Trophoblast cell (in vitro differentiated cells and primary cell): ENCODE data around the gene ALK.

Experiments
- DNase-seq, 2 donors: peaks; one replicate each; pipeline ENCODE4 v3.0.0-alpha.2; 2016
- H2AFZ ChIP-seq: 2 replicates; pipeline ENCODE4 v1.6.1; 2013; ENCODE audit warnings: low read length, moderate library complexity, mild to moderate bottlenecking; ENCODE audit not compliant: insufficient read depth, poor library complexity
- H2AK5ac ChIP-seq: 2 replicates; pipeline ENCODE4 v1.6.1; 2013; ENCODE audit warnings: mild to moderate bottlenecking, low read length
- H2BK120ac ChIP-seq: 2 replicates; pipeline ENCODE4 v1.6.1; 2013; ENCODE audit warnings: low read length, mild to moderate bottlenecking, moderate library complexity; ENCODE audit not compliant: insufficient read depth, poor library complexity
- H2BK12ac ChIP-seq: 2 replicates; pipeline ENCODE4 v1.6.1; 2013; ENCODE audit warnings: mild to moderate bottlenecking, low read length, moderate library complexity
- H2BK5ac ChIP-seq: 2 replicates; pipeline ENCODE4 v1.6.1; 2013; ENCODE audit warnings: low read length, low read depth, moderate library complexity, mild to moderate bottlenecking; ENCODE audit not compliant: poor library complexity
- H3K14ac ChIP-seq: 2 replicates; pipeline ENCODE4 v1.6.1; 2013; ENCODE audit warnings: mild to moderate bottlenecking, low read length
- H3K18ac ChIP-seq: 2 replicates; pipeline ENCODE4 v1.6.1; 2013; ENCODE audit warnings: mild to moderate bottlenecking, low read length
- H3K23ac ChIP-seq: 2 replicates; pipeline ENCODE4 v1.6.1; 2013; ENCODE audit warnings: low read length
- H3K27ac ChIP-seq: 2 replicates; pipeline ENCODE4 v1.5.1; 2013; ENCODE audit warnings: low read depth, mild to moderate bottlenecking, inconsistent platforms, low read length, moderate library complexity
- H3K27me3 ChIP-seq: 2 replicates; pipeline ENCODE4 v1.6.1; 2013; ENCODE audit warnings: inconsistent platforms, mild to moderate bottlenecking, low read length, moderate library complexity; ENCODE audit not compliant: insufficient read depth
- H3K36me3 ChIP-seq, 2 experiments: 1 replicate in 1 of 2; 2 replicates in 1 of 2; pipeline ENCODE4 v1.6.1; 2013; ENCODE audit warnings: low read length in 2 of 2, mild to moderate bottlenecking in 2 of 2, moderate library complexity in 1 of 2; ENCODE audit not compliant: insufficient read depth in 2 of 2, control insufficient read depth in 1 of 2
- H3K4ac ChIP-seq: 2 replicates; pipeline ENCODE4 v1.6.1; 2013; ENCODE audit warnings: low read depth, mild to moderate bottlenecking, low read length, moderate library complexity
- H3K4me1 ChIP-seq, 2 experiments: 1 replicate in 1 of 2; 2 replicates in 1 of 2; pipeline ENCODE4 v1.6.1; 2013; ENCODE audit warnings: low read length in 2 of 2, mild to moderate bottlenecking in 2 of 2, moderate library complexity in 1 of 2; ENCODE audit not compliant: insufficient read depth in 2 of 2, control insufficient read depth in 1 of 2
- H3K4me2 ChIP-seq: 2 replicates; pipeline ENCODE4 v1.6.1; 2013; ENCODE audit warnings: inconsistent platforms, mild to moderate bottlenecking, low read length, moderate library complexity
- H3K4me3 ChIP-seq: 2 replicates; pipeline ENCODE4 v1.5.1; 2013; ENCODE audit warnings: mild to moderate bottlenecking, low read depth, low read length, inconsistent platforms
- H3K79me1 ChIP-seq: one replicate; pipeline ENCODE4 v1.6.1; 2013; ENCODE audit warnings: low read length
- H3K79me2 ChIP-seq: 2 replicates; pipeline ENCODE4 v1.6.1; 2013; ENCODE audit warnings: low read length, mild to moderate bottlenecking; ENCODE audit not compliant: control insufficient read depth, insufficient read depth, poor library complexity
- H3K9ac ChIP-seq: 2 replicates; pipeline ENCODE4 v1.6.1; 2013; ENCODE audit warnings: mild to moderate bottlenecking, low read length
- H3K9me3 ChIP-seq: 2 replicates; pipeline ENCODE4 v1.6.1; 2013; ENCODE audit warnings: low read depth, mild to moderate bottlenecking, control low read depth, inconsistent platforms, low read length; ENCODE audit not compliant: insufficient read depth
- H4K12ac ChIP-seq: 2 replicates; pipeline ENCODE4 v1.6.1; 2013; ENCODE audit warnings: low read depth, mild to moderate bottlenecking, low read length, moderate library complexity
- H4K8ac ChIP-seq: 2 replicates; pipeline ENCODE4 v1.6.1; 2013; ENCODE audit warnings: low read depth, mild to moderate bottlenecking, low read length, moderate library complexity
- H4K91ac ChIP-seq: one replicate; pipeline ENCODE4 v1.6.1; 2013; ENCODE audit warnings: low read depth, mild to moderate bottlenecking, low read length, moderate library complexity
- WGBS: extraction: QIAGEN DNeasy Blood & Tissue Kit; methylation state at CpG from one replicate; pipeline ENCODE4 v1.1.7; 2013; ENCODE audit warnings: missing lambda C conversion rate; ENCODE audit not compliant: insufficient read length, insufficient coverage; ENCODE audit errors: extremely low coverage; 5-methylcytosine and 5-hydroxymethylcytosine counted together

Gene ALK

DNA sequence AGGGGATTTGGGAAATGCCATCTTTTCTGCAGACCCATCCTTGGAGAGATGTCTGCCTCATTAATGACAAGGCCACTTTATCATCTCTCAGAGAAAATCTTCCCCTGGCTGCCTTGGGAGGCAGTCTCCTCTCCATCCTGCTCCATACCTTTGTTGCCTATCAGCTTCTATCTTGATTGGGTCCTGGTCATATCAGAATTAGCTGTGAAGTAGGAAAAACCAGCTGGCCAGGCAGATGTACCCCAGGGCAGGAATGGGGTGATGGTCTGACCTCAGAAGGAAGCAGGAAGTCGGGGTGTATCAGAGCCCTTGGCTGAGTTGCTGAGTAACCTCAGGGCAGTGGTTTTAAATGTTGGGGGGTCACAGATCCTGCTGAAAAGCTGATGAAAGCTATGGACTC lies 41.3 kb downstream of the ALK start:
- Histone ChIP-seq H3K9ac (no peak overlapping the region), H3K23ac (no peak overlapping the region), H4K8ac (no peak overlapping the region), H3K36me3 (no peaks in the 10 kb centered on the region), H3K79me1 (no peaks in the 10 kb centered on the region), H2AK5ac (no peak overlapping the region), H2AFZ (no peak overlapping the region), H2BK5ac (no peak overlapping the region), H3K4me3 (no peak overlapping the region), H3K14ac (no peak overlapping the region), H3K9me3 (peaks cover 5% of the 10 kb centered on the region), H4K91ac (no peak overlapping the region), H3K27ac (no peak overlapping the region), H4K12ac (no peak overlapping the region), H3K18ac (no peak overlapping the region), H2BK120ac (no peak overlapping the region), H2BK12ac (no peak overlapping the region), H3K27me3 (no peaks in the 10 kb centered on the region), H3K4me2 (no peak overlapping the region), H3K4me1 (no peaks in the 10 kb centered on the region), H3K4ac (no peak overlapping the region), H3K79me2 (no peaks in the 10 kb centered on the region)
- no CpG with 5 or more reads among the region's 1 CpG for WGBS
- no peak for DNase-seq

GRCh38 chr2:29879456-29879855 lies 41.9 kb downstream of the ALK start:
- no peak overlapping the region for H2BK5ac ChIP-seq
- H3K27ac ChIP-seq, result no peak overlapping the region
- H3K18ac ChIP-seq, result no peak overlapping the region
- no peak for DNase-seq
- no peak overlapping the region for H4K8ac ChIP-seq
- no peak overlapping the region for H2BK12ac ChIP-seq
- no peaks in the 10 kb centered on the region for H3K36me3 ChIP-seq
- H2AFZ ChIP-seq, result no peak overlapping the region
- no peak overlapping the region for H4K12ac ChIP-seq
- H3K27me3 ChIP-seq, result no peaks in the 10 kb centered on the region
- peaks cover 5% of the 10 kb centered on the region for H3K9me3 ChIP-seq
- no peak overlapping the region for H3K9ac ChIP-seq
- no peak overlapping the region for H3K4me2 ChIP-seq
- no peak overlapping the region for H3K4ac ChIP-seq
- H3K14ac ChIP-seq, result no peak overlapping the region
- no peaks in the 10 kb centered on the region for H3K79me2 ChIP-seq
- H3K79me1 ChIP-seq, result no peaks in the 10 kb centered on the region
- no CpG with 5 or more reads among the region's 2 CpGs for WGBS
- no peak overlapping the region for H3K4me3 ChIP-seq
- no peak overlapping the region for H2AK5ac ChIP-seq
- H3K4me1 ChIP-seq, result no peaks in the 10 kb centered on the region
- H3K23ac ChIP-seq, result no peak overlapping the region
- H4K91ac ChIP-seq, result no peak overlapping the region
- no peak overlapping the region for H2BK120ac ChIP-seq

DNA sequence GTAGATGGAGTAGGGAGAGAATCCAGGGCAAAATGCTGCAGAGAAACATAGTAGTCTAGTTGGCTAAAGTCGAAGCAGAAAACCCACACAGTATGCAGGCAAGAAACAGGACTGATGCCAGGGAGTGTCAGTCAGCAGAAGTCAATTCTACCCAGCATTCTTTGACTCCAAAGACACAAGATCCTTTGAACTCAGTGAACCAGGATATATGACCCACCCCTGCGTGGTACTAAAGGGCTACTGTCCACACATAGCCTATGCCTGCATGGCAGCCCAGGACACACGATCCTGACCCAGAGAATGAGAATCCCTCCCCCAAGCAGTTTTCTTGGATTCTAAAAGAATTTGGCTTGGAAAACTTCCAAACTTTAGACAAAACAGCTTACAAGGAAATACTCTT lies 42.5 kb downstream of the ALK start:
- Histone ChIP-seq H3K79me1 (no peaks in the 10 kb centered on the region), H3K18ac (no peak overlapping the region), H2BK120ac (no peak overlapping the region), H2AK5ac (no peak overlapping the region), H2BK5ac (no peak overlapping the region), H3K79me2 (no peaks in the 10 kb centered on the region), H3K27me3 (no peaks in the 10 kb centered on the region), H3K27ac (no peak overlapping the region), H3K36me3 (no peaks in the 10 kb centered on the region), H3K4me3 (no peak overlapping the region), H3K9ac (no peak overlapping the region), H3K14ac (no peak overlapping the region), H4K91ac (no peak overlapping the region), H2AFZ (no peak overlapping the region), H3K4me2 (no peak overlapping the region), H3K23ac (no peak overlapping the region), H4K12ac (no peak overlapping the region), H3K4me1 (no peaks in the 10 kb centered on the region), H3K4ac (no peak overlapping the region), H4K8ac (no peak overlapping the region), H3K9me3 (peaks cover 5% of the 10 kb centered on the region), H2BK12ac (no peak overlapping the region)
- no peak for DNase-seq
- no CpG with 5 or more reads among the region's 3 CpGs for WGBS

DNA sequence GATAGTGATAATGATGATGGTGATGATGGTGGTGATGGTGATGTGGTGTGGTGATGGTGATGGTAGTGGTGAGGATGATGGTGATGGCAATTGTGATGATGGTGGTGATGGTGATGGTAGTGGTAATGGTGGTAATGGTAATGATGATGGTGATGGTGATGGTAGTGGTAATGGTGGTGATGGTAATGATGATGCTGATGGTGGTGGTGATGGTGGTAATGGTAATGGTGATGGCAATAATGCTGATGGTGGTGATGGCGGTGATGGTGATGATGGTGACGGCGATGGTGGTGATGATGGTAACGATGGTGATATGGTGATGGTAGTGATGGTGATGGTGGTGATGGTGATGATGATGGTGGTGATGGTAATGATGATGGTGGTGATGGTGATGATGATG lies 45.0 kb downstream of the ALK start:
- no peak overlapping the region for H2BK12ac ChIP-seq
- peaks cover 5% of the 10 kb centered on the region for H3K9me3 ChIP-seq
- H3K79me2 ChIP-seq, result no peaks in the 10 kb centered on the region
- no peak overlapping the region for H3K14ac ChIP-seq
- H4K8ac ChIP-seq, result no peak overlapping the region
- no peak overlapping the region for H3K9ac ChIP-seq
- no peak overlapping the region for H3K4me2 ChIP-seq
- H3K27me3 ChIP-seq, result no peaks in the 10 kb centered on the region
- no peak overlapping the region for H3K23ac ChIP-seq
- no peak overlapping the region for H2BK120ac ChIP-seq
- H2AFZ ChIP-seq, result no peak overlapping the region
- no peak overlapping the region for H2BK5ac ChIP-seq
- H3K79me1 ChIP-seq, result no peaks in the 10 kb centered on the region
- DNase-seq, result no peak
- H3K4me3 ChIP-seq, result peak overlapping the region; percentile 20
- no peak overlapping the region for H2AK5ac ChIP-seq
- no peak overlapping the region for H4K91ac ChIP-seq
- no CpG with 5 or more reads among the region's 4 CpGs for WGBS
- H3K18ac ChIP-seq, result no peak overlapping the region
- no peak overlapping the region for H3K27ac ChIP-seq
- no peaks in the 10 kb centered on the region for H3K4me1 ChIP-seq
- no peak overlapping the region for H3K4ac ChIP-seq
- H4K12ac ChIP-seq, result no peak overlapping the region
- no peaks in the 10 kb centered on the region for H3K36me3 ChIP-seq
